Left ventricle myocardium inferior (tissue), 1 donor: Measurements from ENCODE around the gene PATJ. TPM values are rescaled to one million over a fixed set of nuclear protein-coding genes. Genes with fewer than 3 reads are reported as not detected.
"Not testable (repeated sequence)": the region's sequence is repeated elsewhere in the genome, so short reads cannot be mapped to it uniquely, and the experiment has no call there.

Experiments used
- DNase-seq: peaks from one replicate; pipeline ENCODE4 v3.0.0-alpha.2; 2020
- H3K27ac ChIP-seq: fragments of 200-600 bp; replicated peaks from 2 replicates; pipeline ENCODE4 v1.8.0; 2021
- H3K27me3 ChIP-seq: fragments of 200-600 bp; 2 replicates; pipeline ENCODE4 v1.8.0; 2021; ENCODE audit warnings: low read depth
- H3K36me3 ChIP-seq: fragments of 200-600 bp; 2 replicates; pipeline ENCODE4 v1.8.0; 2021
- H3K4me1 ChIP-seq: fragments of 200-600 bp; 2 replicates; pipeline ENCODE4 v1.8.0; 2021
- H3K4me3 ChIP-seq: fragments of 200-600 bp; 2 replicates; pipeline ENCODE4 v1.8.0; 2021; ENCODE audit warnings: mild to moderate bottlenecking, moderate library complexity
- H3K9me3 ChIP-seq: fragments of 200-600 bp; replicated peaks from 2 replicates; pipeline ENCODE4 v1.8.0; 2021
- intact Hi-C: fragments of 100-400 bp; cut with micrococcal nuclease; formaldehyde crosslinking; loops from one replicate; pipeline ENCODE4 v1.11.0; 2022
- total RNA-seq: library from RNA; stranded (reverse); fragmentation: NEBNext Ultra II Directional; extraction: Animal tissue kit (Norgen Biotek cat#: 25700); gene quantifications from one replicate; pipeline ENCODE4 v1.2.1, GENCODE V29; 2021
- TF ChIP-seq, protein P1 (sequence below): fragments of 200-600 bp; IDR thresholded peaks from 2 replicates; pipeline ENCODE4 v1.8.0; 2021; ENCODE audit warnings: antibody characterized with exemption, mild to moderate bottlenecking, borderline replicate concordance
- donor health status: DM: no; HTN: yes; CAD: no; lungs with severe emphysema.

The PATJ gene
- total RNA-seq, 1 donor from 2014 or later, result 166 TPM

- H3K4me1 ChIP-seq, result peaks cover 21% of the 10 kb centered on the region
- no peaks in the 10 kb centered on the region for H3K9me3 ChIP-seq
- H3K36me3 ChIP-seq, result no peaks in the 10 kb centered on the region
- TF ChIP-seq, protein P1, sequence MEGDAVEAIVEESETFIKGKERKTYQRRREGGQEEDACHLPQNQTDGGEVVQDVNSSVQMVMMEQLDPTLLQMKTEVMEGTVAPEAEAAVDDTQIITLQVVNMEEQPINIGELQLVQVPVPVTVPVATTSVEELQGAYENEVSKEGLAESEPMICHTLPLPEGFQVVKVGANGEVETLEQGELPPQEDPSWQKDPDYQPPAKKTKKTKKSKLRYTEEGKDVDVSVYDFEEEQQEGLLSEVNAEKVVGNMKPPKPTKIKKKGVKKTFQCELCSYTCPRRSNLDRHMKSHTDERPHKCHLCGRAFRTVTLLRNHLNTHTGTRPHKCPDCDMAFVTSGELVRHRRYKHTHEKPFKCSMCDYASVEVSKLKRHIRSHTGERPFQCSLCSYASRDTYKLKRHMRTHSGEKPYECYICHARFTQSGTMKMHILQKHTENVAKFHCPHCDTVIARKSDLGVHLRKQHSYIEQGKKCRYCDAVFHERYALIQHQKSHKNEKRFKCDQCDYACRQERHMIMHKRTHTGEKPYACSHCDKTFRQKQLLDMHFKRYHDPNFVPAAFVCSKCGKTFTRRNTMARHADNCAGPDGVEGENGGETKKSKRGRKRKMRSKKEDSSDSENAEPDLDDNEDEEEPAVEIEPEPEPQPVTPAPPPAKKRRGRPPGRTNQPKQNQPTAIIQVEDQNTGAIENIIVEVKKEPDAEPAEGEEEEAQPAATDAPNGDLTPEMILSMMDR, result peak; percentile 17
- H3K4me3 ChIP-seq, result no peak overlapping the region
- H3K27ac ChIP-seq, result peak overlapping the region; percentile 70
- no peaks in the 10 kb centered on the region for H3K27me3 ChIP-seq
- intact Hi-C loops, result no loop called here
- no peak for DNase-seq
Observed at GRCh38 chr1:61887076-61887867, 145.0 kb downstream of the PATJ start.

DNA sequence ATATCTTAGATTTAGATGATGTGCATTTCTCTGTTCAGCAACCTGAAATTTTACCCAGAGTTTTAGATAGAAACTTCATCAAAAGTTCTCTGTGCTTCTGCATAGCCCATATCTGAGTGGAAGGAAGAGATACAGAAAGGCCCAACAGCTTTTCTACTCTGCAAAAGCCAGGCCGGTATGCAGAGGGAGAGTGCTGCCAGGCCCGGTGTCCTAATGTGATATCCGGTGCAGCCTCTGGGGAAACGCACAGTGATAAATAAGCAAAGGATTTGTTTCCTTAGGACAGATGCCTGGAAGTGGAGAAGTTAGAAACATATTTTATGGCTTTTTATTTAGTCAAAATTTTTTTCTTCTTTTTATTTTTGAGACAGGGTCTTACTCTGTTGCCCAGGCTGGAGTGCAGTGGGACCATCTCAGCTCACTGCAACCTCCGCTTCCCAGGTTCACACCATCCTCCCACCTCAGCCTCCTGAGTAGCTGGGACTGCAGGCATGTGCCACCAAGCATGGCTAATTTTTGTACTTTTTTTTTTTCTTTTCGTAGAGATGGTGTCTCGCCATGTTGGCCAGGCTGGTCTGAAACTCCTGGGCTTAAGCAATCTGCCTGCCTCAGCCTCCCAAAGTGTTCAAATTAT, 145.8 kb downstream of the PATJ start:
- Histone ChIP-seq H3K4me3 (no peak overlapping the region), H3K4me1 (peaks cover 21% of the 10 kb centered on the region), H3K27ac (peak overlapping the region; percentile 70), H3K27me3 (no peaks in the 10 kb centered on the region), H3K9me3 (no peaks in the 10 kb centered on the region), H3K36me3 (no peaks in the 10 kb centered on the region)
- intact Hi-C loops, result no loop called here
- TF ChIP-seq, protein P1, result no peak
- peak; percentile 48 for DNase-seq

- intact Hi-C loops, result no loop called here
- peaks cover 21% of the 10 kb centered on the region for H3K4me1 ChIP-seq
- TF ChIP-seq, protein P1, result no peak
- no peaks in the 10 kb centered on the region for H3K36me3 ChIP-seq
- no peak overlapping the region for H3K4me3 ChIP-seq
- DNase-seq, result no peak
- no peaks in the 10 kb centered on the region for H3K27me3 ChIP-seq
- peak overlapping the region; percentile 70 for H3K27ac ChIP-seq
- no peaks in the 10 kb centered on the region for H3K9me3 ChIP-seq
Observed at GRCh38 chr1:61888808-61889207, 146.5 kb downstream of the PATJ start.

- H3K9me3 ChIP-seq, H3K4me3 ChIP-seq, intact Hi-C loops, H3K27me3 ChIP-seq, H3K27ac ChIP-seq, H3K36me3 ChIP-seq, DNase-seq: not testable (repeated sequence)
- peaks cover 21% of the 10 kb centered on the region for H3K4me1 ChIP-seq
Observed at GRCh38 chr1:61890435-61890834, 148.2 kb downstream of the PATJ start.

GRCh38 chr1:61892977-61893376, 150.7 kb downstream of the PATJ start:
- no peak overlapping the region for H3K4me3 ChIP-seq
- H3K36me3 ChIP-seq, result no peaks in the 10 kb centered on the region
- no peaks in the 10 kb centered on the region for H3K9me3 ChIP-seq
- no peak overlapping the region for H3K27ac ChIP-seq
- TF ChIP-seq, protein P1, result no peak
- intact Hi-C loops, result no loop called here
- no peak for DNase-seq
- H3K27me3 ChIP-seq, result no peaks in the 10 kb centered on the region
- H3K4me1 ChIP-seq, result peaks cover 8% of the 10 kb centered on the region

- H3K36me3 ChIP-seq, H3K27ac ChIP-seq, H3K9me3 ChIP-seq, DNase-seq, H3K4me1 ChIP-seq, intact Hi-C loops, H3K4me3 ChIP-seq, H3K27me3 ChIP-seq: not testable (repeated sequence)
Observed at GRCh38 chr1:61894296-61894695, 152.0 kb downstream of the PATJ start.
